NT2/D1 (cell line): ENCODE results near the gene LILRB1.

ENCODE experiments used
- DNase-seq: peaks from one replicate; pipeline ENCODE4 v3.0.0-alpha.2; 2011; ENCODE audit warnings: low read depth, low spot score
- H3K27me3 ChIP-seq: 2 replicates; pipeline ENCODE4 v1.6.0; 2011; ENCODE audit warnings: mild to moderate bottlenecking; ENCODE audit not compliant: insufficient read length, insufficient read depth
- H3K36me3 ChIP-seq: 2 replicates; pipeline ENCODE4 v1.6.1; 2011; ENCODE audit warnings: mild to moderate bottlenecking, low read length, mixed read lengths; ENCODE audit not compliant: insufficient read depth, insufficient read length
- H3K4me1 ChIP-seq: 2 replicates; pipeline ENCODE4 v1.5.1; 2011; ENCODE audit not compliant: insufficient read depth, insufficient read length
- H3K4me3 ChIP-seq: 2 replicates; pipeline ENCODE4 v1.5.1; 2011; ENCODE audit warnings: low read depth; ENCODE audit not compliant: insufficient read length
- H3K9ac ChIP-seq: 2 replicates; pipeline ENCODE4 v1.6.0; 2011; ENCODE audit warnings: low read depth; ENCODE audit not compliant: insufficient read length
- H3K9me3 ChIP-seq: 2 replicates; pipeline ENCODE4 v1.5.1; 2011; ENCODE audit warnings: mild to moderate bottlenecking, low read length; ENCODE audit not compliant: insufficient read depth
- SUZ12 ChIP-seq: IDR thresholded peaks from 2 replicates; pipeline ENCODE4 v1.6.1; 2011; ENCODE audit not compliant: insufficient read length, insufficient read depth; ENCODE audit errors: extremely low read depth
- YY1 ChIP-seq: IDR thresholded peaks from 2 replicates; pipeline ENCODE4 v1.6.1; 2011; ENCODE audit not compliant: insufficient read length, insufficient read depth
- ZNF274 ChIP-seq: IDR thresholded peaks from 2 replicates; pipeline ENCODE4 v1.6.1; 2011; ENCODE audit warnings: mild to moderate bottlenecking, low read depth, low read length

The LILRB1 gene

GRCh38 chr19:54684527-54684926 lies 54.2 kb downstream of the LILRB1 start:
- no peaks in the 10 kb centered on the region for H3K36me3 ChIP-seq
- H3K27me3 ChIP-seq = peaks cover 43% of the 10 kb centered on the region
- H3K9ac ChIP-seq = no peak overlapping the region
- DNase-seq = peak; percentile 57
- no peak for TF ChIP-seq SUZ12
- TF ChIP-seq YY1 = no peak
- no peak for TF ChIP-seq ZNF274
- H3K9me3 ChIP-seq = no peaks in the 10 kb centered on the region
- no peak overlapping the region for H3K4me3 ChIP-seq
- no peaks in the 10 kb centered on the region for H3K4me1 ChIP-seq
